Measurements from ENCODE around the gene CFAP298. TPM values are rescaled to one million over a fixed set of nuclear protein-coding genes. Genes with fewer than 3 reads are reported as not detected.

The CFAP298 gene
- total and polyA plus RNA-seq, 2 donors (not counting 3 experiments of a cell fraction or from before 2014, with no cell fraction given) = 17.6 to 44.1 TPM

DNA sequence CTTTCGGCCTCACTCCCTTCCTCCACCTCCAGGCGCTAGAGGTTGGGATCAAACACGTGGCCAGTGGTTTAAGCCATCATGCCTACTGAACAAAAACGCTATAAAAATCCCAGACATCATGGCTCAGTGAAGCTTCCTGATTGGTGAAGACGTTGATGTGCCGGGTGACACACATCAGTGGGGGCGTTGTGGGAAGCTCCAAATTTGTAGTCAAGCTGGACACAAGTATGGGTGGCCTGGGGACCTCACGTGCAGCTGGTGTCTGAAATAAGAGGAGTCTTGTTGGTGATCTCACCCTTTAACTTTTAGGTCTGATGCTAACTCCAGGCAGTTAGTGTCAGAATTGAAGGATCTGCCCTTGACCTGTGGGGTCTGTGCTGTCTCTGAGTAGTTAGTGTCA, 6.7 kb downstream of the CFAP298 start:
- BruUV-seq (replicated peaks) = no TSS peak
- no peak for FAIRE-seq

DNA sequence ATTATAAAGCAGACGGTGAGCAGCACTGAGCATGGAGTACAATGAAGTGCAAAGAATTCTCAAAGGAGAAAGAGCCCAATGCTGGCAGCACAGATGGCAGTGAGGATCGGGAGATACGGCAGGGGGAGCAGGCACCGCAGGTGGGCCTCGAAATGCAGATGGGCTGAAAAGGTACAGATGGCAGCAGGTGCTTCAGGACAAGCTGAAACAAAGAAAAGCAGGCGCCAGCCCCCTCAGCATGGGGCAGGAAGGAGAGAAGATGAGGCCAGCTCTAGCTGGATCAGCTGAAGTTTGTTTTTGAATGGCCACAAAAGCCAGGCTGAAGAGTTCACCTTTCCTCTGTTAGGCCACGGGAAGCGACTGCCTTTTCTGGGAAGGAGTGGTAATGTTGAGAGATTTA, 7.7 kb downstream of the CFAP298 start:
- Histone ChIP-seq H3K4me3 (replicated peaks in 1 of 3; ENCODE audit: insufficient read depth in 1 of 3, low read depth in 1 of 3, low read length in 3 of 3) (no peak overlapping the region), H4K20me1 (replicated peaks; ENCODE audit: control insufficient read depth, extremely low read depth, insufficient read depth, low read length) (no peaks in the 10 kb centered on the region), H3K9ac (replicated peaks; ENCODE audit: extremely low read depth, insufficient read depth, low read length) (no peak overlapping the region), H3K9me1 (replicated peaks; ENCODE audit: control insufficient read depth, extremely low read depth, insufficient read depth, low read length) (no peaks in the 10 kb centered on the region), H3K9me3 (replicated peaks; ENCODE audit: control insufficient read depth, insufficient read depth, low read length) (no peaks in the 10 kb centered on the region), H3K27ac (ENCODE audit: insufficient read depth, low read depth, low read length) (no peak overlapping the region), H2AFZ (ENCODE audit: low read depth, low read length) (no peak overlapping the region), H3K4me1 (ENCODE audit: control insufficient read depth, extremely low read depth, insufficient read depth, low read length) (no peaks in the 10 kb centered on the region), H3K36me3 (ENCODE audit: control insufficient read depth in 2 of 2, extremely low read depth in 1 of 2, insufficient read depth in 2 of 2, low read length in 2 of 2) (peaks cover 16 to 37% of the 10 kb centered on the region in 2 experiments), H3K4me2 (ENCODE audit: insufficient read depth, low read length) (no peak overlapping the region), H3K27me3 (ENCODE audit: control insufficient read depth in 2 of 2, insufficient read depth in 2 of 2, low read length in 2 of 2) (no peaks in the 10 kb centered on the region), H3K79me2 (ENCODE audit: control insufficient read depth, insufficient read depth, low read length) (no peaks in the 10 kb centered on the region)
- TF ChIP-seq MYC (IDR thresholded peaks at IDR 0.05; ENCODE audit: low read depth, low read length) (no peak), POLR2AphosphoS5 (IDR thresholded peaks at IDR 0.05; ENCODE audit: insufficient read depth, low read depth, low read length) (no peak), FOS (IDR thresholded peaks at IDR 0.05; ENCODE audit: borderline replicate concordance, insufficient read depth, low read length) (no peak), POLR2A (IDR thresholded peaks at IDR 0.05; ENCODE audit: low read depth, low read length) (no peak), EZH2 (IDR thresholded peaks at IDR 0.05; ENCODE audit: borderline replicate concordance, low read depth, low read length, severe bottlenecking) (no peak), GATA2 (IDR thresholded peaks at IDR 0.05; ENCODE audit: insufficient read depth, insufficient read length, low read depth, low read length) (no peak), JUN (IDR thresholded peaks at IDR 0.05; ENCODE audit: borderline replicate concordance, insufficient read depth, insufficient read length, low read depth) (no peak)
- TF ChIP-seq, protein P1, sequence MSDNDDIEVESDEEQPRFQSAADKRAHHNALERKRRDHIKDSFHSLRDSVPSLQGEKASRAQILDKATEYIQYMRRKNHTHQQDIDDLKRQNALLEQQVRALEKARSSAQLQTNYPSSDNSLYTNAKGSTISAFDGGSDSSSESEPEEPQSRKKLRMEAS (IDR thresholded peaks at IDR 0.05; ENCODE audit: insufficient read depth, insufficient read length) = no peak
- TF ChIP-seq, protein P2, sequence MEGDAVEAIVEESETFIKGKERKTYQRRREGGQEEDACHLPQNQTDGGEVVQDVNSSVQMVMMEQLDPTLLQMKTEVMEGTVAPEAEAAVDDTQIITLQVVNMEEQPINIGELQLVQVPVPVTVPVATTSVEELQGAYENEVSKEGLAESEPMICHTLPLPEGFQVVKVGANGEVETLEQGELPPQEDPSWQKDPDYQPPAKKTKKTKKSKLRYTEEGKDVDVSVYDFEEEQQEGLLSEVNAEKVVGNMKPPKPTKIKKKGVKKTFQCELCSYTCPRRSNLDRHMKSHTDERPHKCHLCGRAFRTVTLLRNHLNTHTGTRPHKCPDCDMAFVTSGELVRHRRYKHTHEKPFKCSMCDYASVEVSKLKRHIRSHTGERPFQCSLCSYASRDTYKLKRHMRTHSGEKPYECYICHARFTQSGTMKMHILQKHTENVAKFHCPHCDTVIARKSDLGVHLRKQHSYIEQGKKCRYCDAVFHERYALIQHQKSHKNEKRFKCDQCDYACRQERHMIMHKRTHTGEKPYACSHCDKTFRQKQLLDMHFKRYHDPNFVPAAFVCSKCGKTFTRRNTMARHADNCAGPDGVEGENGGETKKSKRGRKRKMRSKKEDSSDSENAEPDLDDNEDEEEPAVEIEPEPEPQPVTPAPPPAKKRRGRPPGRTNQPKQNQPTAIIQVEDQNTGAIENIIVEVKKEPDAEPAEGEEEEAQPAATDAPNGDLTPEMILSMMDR (IDR thresholded peaks at IDR 0.05; ENCODE audit: extremely low read depth in 1 of 2, insufficient read depth in 1 of 2, low read depth in 1 of 2, low read length in 2 of 2) = no peak
- ChIA-PET POLR2A (no interaction called here), CTCF (interaction anchor here (1.2 kb wide), 1 partner anchor 202 kb away, joined by 3 read pairs; no protein-coding TSS in a partner anchor)
- intact Hi-C loops (cut with micrococcal nuclease) = loop anchor here (5.0 kb wide), 2 partner anchors 297 to 817 kb away; no protein-coding TSS in a partner anchor
- dilution Hi-C loops (cut with MboI; ENCODE audit: extremely low pct_ligation_motif_present, low sequenced_read_pairs) = no loop called here
- no peak for FAIRE-seq
- no peak for DNase-seq (ENCODE audit: low read depth, low spot score)
- BruUV-seq (replicated peaks) = no TSS peak

More for the DNA sequence above, 6.7 kb downstream of the CFAP298 start:
- Histone ChIP-seq H3K4me2 (ENCODE audit: insufficient read depth, low read length) (no peak overlapping the region), H3K9ac (replicated peaks; ENCODE audit: extremely low read depth, insufficient read depth, low read length) (no peak overlapping the region), H3K4me1 (ENCODE audit: control insufficient read depth, extremely low read depth, insufficient read depth, low read length) (no peaks in the 10 kb centered on the region), H3K27me3 (ENCODE audit: control insufficient read depth in 2 of 2, insufficient read depth in 2 of 2, low read length in 2 of 2) (no peaks in the 10 kb centered on the region), H3K79me2 (ENCODE audit: control insufficient read depth, insufficient read depth, low read length) (peaks cover 6% of the 10 kb centered on the region), H3K9me3 (replicated peaks; ENCODE audit: control insufficient read depth, insufficient read depth, low read length) (no peaks in the 10 kb centered on the region), H4K20me1 (replicated peaks; ENCODE audit: control insufficient read depth, extremely low read depth, insufficient read depth, low read length) (no peaks in the 10 kb centered on the region), H3K36me3 (ENCODE audit: control insufficient read depth in 2 of 2, extremely low read depth in 1 of 2, insufficient read depth in 2 of 2, low read length in 2 of 2) (peaks cover 16 to 31% of the 10 kb centered on the region in 2 experiments), H3K4me3 (replicated peaks in 1 of 3; ENCODE audit: insufficient read depth in 1 of 3, low read depth in 1 of 3, low read length in 3 of 3) (no peak overlapping the region), H2AFZ (ENCODE audit: low read depth, low read length) (no peak overlapping the region), H3K27ac (ENCODE audit: insufficient read depth, low read depth, low read length) (no peak overlapping the region), H3K9me1 (replicated peaks; ENCODE audit: control insufficient read depth, extremely low read depth, insufficient read depth, low read length) (no peaks in the 10 kb centered on the region)
- POLR2A ChIA-PET = no interaction called here
- CTCF ChIA-PET = no interaction called here
- TF ChIP-seq, protein P2 (IDR thresholded peaks at IDR 0.05; ENCODE audit: extremely low read depth in 1 of 2, insufficient read depth in 1 of 2, low read depth in 1 of 2, low read length in 2 of 2) = no peak
- no peak for TF ChIP-seq EZH2 (IDR thresholded peaks at IDR 0.05; ENCODE audit: borderline replicate concordance, low read depth, low read length, severe bottlenecking)
- TF ChIP-seq, protein P1 (IDR thresholded peaks at IDR 0.05; ENCODE audit: insufficient read depth, insufficient read length) = no peak
- TF ChIP-seq MYC (IDR thresholded peaks at IDR 0.05; ENCODE audit: low read depth, low read length) = no peak
- dilution Hi-C loops (cut with MboI; ENCODE audit: extremely low pct_ligation_motif_present, low sequenced_read_pairs) = no loop called here
- intact Hi-C loops (cut with micrococcal nuclease) = no loop called here
- DNase-seq (ENCODE audit: low read depth, low spot score) = no peak

All from endothelial cell of umbilical vein (primary cell).